A673 (cell line): ENCODE results near the gene E2F7. TPM values are rescaled to one million over a fixed set of nuclear protein-coding genes. Genes with fewer than 3 reads are reported as not detected.

ENCODE experiments used
- BruUV-seq: library from RNA; stranded (reverse); fragments of 400-500 nt; replicated peaks from 2 replicates; lab custom pipeline; 2021; lab: Mats Ljungman, UMichigan
- CTCF ChIA-PET: fragments of 300-600 bp; sonication (Branson Sonifier 250); formaldehyde crosslinking; loops from one replicate; lab custom pipeline; 2022; ENCODE audit warnings: antibody characterized with exemption; lab: Charles Lee
- POLR2A ChIA-PET: fragments of 300-600 bp; sonication (Branson Sonifier 250); formaldehyde crosslinking; loops from one replicate; lab custom pipeline; 2022; ENCODE audit warnings: antibody characterized with exemption; ENCODE audit not compliant: low non-redundant PET; lab: Charles Lee
- DNase-seq: peaks from one replicate; pipeline ENCODE4 v3.0.0-alpha.2; 2015; ENCODE audit warnings: low spot score
- H3K27ac ChIP-seq: fragments of 200-600 bp; sonication (generic); 2 replicates; pipeline ENCODE4 v1.5.1; 2016; ENCODE audit warnings: mixed run types, low read depth, mild to moderate bottlenecking, mixed read lengths, antibody characterized with exemption, low read length; ENCODE audit not compliant: poor library complexity, severe bottlenecking
- H3K27me3 ChIP-seq: fragments of 200-600 bp; sonication (generic); replicated peaks from 2 replicates; pipeline ENCODE4 v1.6.1; 2017; ENCODE audit warnings: mixed run types, low read depth, mild to moderate bottlenecking, mixed read lengths, antibody characterized with exemption, low read length; ENCODE audit not compliant: insufficient read depth, poor library complexity
- H3K36me3 ChIP-seq: fragments of 200-600 bp; sonication (generic); 2 replicates; pipeline ENCODE4 v1.6.1; 2016; ENCODE audit warnings: mixed run types, mild to moderate bottlenecking, mixed read lengths, antibody characterized with exemption, low read length; ENCODE audit not compliant: insufficient read depth, poor library complexity, severe bottlenecking
- H3K4me1 ChIP-seq: fragments of 200-600 bp; sonication (generic); 2 replicates; pipeline ENCODE4 v1.6.1; 2017; ENCODE audit warnings: mixed run types, mild to moderate bottlenecking, mixed read lengths, antibody characterized with exemption, low read length; ENCODE audit not compliant: insufficient read depth, poor library complexity, severe bottlenecking
- H3K4me3 ChIP-seq: fragments of 200-600 bp; sonication (generic); 2 replicates; pipeline ENCODE4 v1.5.1; 2016; ENCODE audit warnings: low read depth, mixed run types, mild to moderate bottlenecking, mixed read lengths, low read length; ENCODE audit not compliant: poor library complexity, severe bottlenecking
- H3K9me3 ChIP-seq: fragments of 200-600 bp; sonication (generic); 2 replicates; pipeline ENCODE4 v1.6.1; 2016; ENCODE audit warnings: mixed run types, low read depth, mild to moderate bottlenecking, mixed read lengths, antibody characterized with exemption, low read length; ENCODE audit not compliant: poor library complexity, severe bottlenecking
- EZH2 ChIP-seq: fragments of 200-600 bp; sonication (generic); IDR thresholded peaks from 2 replicates; pipeline ENCODE4 v1.6.1; 2017; ENCODE audit warnings: borderline replicate concordance, low read depth, mild to moderate bottlenecking, mixed read lengths, antibody characterized with exemption, low read length; ENCODE audit not compliant: poor library complexity, severe bottlenecking
- intact Hi-C: fragments of 100-400 bp; cut with micrococcal nuclease; formaldehyde crosslinking; loops from one replicate; pipeline ENCODE4 v1.10.0; 2022; ENCODE audit not compliant: unreplicated experiment
- total RNA-seq: library from RNA; stranded (reverse); gene quantifications from 2 replicates; pipeline ENCODE4 v1.2.3, GENCODE V29; 2021
- TF ChIP-seq, protein P1 (sequence below): fragments of 300-800, 200-600 bp; sonication (generic); conservative IDR thresholded peaks from 2 replicates; pipeline ENCODE4 v1.5.1; 2017; ENCODE audit warnings: low read depth, mild to moderate bottlenecking, antibody characterized with exemption, low read length, moderate library complexity, mixed read lengths

Gene E2F7
- total RNA-seq, 1 experiment from 2014 or later, result 26.7 TPM

DNA sequence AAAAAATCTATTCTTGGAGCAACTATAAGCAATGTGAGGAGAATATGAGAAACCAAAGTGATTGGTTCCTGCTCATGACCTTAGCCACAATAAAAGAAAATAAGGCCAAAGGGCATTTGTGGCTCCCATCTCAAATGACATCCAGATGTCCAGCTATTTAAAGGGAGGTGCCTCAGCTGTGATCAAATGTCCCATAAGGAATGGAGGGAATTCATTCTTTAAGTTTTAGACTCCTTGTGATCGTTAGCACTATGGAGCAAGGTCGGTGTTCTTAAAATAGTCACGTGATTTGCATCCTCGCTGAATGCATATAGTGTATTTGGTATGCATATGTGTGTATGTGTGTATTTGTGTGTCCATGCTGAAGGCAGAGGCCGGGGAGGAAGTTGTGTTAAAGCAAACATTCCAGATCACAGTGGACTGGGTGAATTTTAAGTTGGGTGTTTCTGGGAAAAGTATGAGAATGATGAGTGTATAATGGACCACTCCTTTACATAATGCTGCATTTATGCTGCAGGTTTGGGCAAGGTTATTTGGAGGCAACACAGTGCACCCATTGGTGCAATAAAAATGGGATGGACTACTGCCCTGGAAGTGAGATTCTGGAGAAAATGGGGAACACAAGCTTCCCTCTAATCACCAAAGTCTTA, 5.6 kb upstream of the E2F7 start:
- H3K36me3 ChIP-seq, result no peaks in the 10 kb centered on the region
- POLR2A ChIA-PET, result no interaction called here
- CTCF ChIA-PET, result no interaction called here
- no peak overlapping the region for H3K27ac ChIP-seq
- intact Hi-C loops, result no loop called here
- BruUV-seq, result no TSS peak
- no peaks in the 10 kb centered on the region for H3K27me3 ChIP-seq
- no peaks in the 10 kb centered on the region for H3K9me3 ChIP-seq
- H3K4me3 ChIP-seq, result no peak overlapping the region
- no peak for TF ChIP-seq EZH2
- TF ChIP-seq, protein P1, sequence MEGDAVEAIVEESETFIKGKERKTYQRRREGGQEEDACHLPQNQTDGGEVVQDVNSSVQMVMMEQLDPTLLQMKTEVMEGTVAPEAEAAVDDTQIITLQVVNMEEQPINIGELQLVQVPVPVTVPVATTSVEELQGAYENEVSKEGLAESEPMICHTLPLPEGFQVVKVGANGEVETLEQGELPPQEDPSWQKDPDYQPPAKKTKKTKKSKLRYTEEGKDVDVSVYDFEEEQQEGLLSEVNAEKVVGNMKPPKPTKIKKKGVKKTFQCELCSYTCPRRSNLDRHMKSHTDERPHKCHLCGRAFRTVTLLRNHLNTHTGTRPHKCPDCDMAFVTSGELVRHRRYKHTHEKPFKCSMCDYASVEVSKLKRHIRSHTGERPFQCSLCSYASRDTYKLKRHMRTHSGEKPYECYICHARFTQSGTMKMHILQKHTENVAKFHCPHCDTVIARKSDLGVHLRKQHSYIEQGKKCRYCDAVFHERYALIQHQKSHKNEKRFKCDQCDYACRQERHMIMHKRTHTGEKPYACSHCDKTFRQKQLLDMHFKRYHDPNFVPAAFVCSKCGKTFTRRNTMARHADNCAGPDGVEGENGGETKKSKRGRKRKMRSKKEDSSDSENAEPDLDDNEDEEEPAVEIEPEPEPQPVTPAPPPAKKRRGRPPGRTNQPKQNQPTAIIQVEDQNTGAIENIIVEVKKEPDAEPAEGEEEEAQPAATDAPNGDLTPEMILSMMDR, result no peak
- peaks cover 3% of the 10 kb centered on the region for H3K4me1 ChIP-seq
- DNase-seq, result no peak

DNA sequence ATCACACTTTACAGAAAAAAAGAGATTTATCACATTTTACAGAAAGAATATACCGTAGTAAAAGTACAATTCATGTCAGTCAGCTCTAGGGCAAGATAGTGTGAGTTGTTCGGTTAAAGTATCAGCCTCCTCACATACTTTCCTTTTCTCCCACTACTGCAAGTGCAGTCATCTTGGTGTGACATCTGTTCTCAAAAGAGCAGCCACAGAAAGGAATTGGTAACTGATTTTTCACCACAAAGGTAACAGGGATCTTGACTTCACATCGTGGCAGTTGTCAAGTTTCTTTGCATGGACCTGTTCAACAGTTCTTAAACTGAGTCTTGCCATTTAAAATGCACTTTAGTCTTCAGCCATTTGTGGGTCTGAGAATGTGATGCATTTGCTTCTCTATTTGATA, 5.0 kb upstream of the E2F7 start:
- H3K36me3 ChIP-seq, result no peaks in the 10 kb centered on the region
- BruUV-seq, result no TSS peak
- DNase-seq, result no peak
- CTCF ChIA-PET, result no interaction called here
- H3K4me3 ChIP-seq, result no peak overlapping the region
- H3K4me1 ChIP-seq, result peaks cover 3% of the 10 kb centered on the region
- H3K27me3 ChIP-seq, result no peaks in the 10 kb centered on the region
- POLR2A ChIA-PET, result no interaction called here
- H3K27ac ChIP-seq, result no peak overlapping the region
- no peak for TF ChIP-seq EZH2
- TF ChIP-seq, protein P1, result no peak
- H3K9me3 ChIP-seq, result no peaks in the 10 kb centered on the region
- intact Hi-C loops, result no loop called here

DNA sequence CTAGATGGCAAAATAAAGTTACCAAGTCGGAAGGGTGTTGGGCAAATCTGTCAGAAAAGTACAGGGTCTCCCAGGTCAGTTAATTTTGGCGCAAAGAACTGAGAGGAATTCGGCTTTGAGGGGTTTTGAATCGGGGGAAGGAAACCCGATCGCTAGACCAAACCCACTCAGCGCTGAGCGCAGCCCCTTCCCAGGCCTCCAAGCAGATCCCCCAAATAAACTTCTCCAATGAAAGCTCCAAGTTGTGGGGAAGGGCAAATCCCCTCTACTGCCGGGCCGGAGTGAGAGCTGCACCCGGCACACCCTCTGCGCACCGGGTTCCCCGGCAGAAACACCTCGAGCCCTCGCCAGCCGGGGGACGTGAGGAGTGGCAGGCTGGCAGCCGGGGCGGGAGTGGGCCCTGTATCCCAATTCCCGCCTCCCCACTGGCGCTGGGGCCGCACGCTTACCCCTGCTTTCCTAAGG, 441 bp downstream of the E2F7 start:
- POLR2A ChIA-PET, result no interaction called here
- intact Hi-C loops, result no loop called here
- Histone ChIP-seq H3K27me3 (no peaks in the 10 kb centered on the region), H3K9me3 (no peaks in the 10 kb centered on the region), H3K36me3 (peaks cover 12% of the 10 kb centered on the region), H3K4me3 (peak overlapping the region; percentile 62), H3K27ac (peak overlapping the region; percentile 73), H3K4me1 (peaks cover 13% of the 10 kb centered on the region)
- peak; percentile 73 for DNase-seq
- CTCF ChIA-PET, result no interaction called here
- BruUV-seq, result no TSS peak
- TF ChIP-seq EZH2, result no peak
- TF ChIP-seq, protein P1, result no peak
